Suppressor macrophage treated with lipopolysaccharide for 1 hour (primary cell): ENCODE results near the gene ZNF593OS.

Source experiments
- DNase-seq, 3 donors: peaks; one replicate each; pipeline ENCODE4 v3.0.0-alpha.2; 2020 to 2022

ZNF593OS gene

DNA sequence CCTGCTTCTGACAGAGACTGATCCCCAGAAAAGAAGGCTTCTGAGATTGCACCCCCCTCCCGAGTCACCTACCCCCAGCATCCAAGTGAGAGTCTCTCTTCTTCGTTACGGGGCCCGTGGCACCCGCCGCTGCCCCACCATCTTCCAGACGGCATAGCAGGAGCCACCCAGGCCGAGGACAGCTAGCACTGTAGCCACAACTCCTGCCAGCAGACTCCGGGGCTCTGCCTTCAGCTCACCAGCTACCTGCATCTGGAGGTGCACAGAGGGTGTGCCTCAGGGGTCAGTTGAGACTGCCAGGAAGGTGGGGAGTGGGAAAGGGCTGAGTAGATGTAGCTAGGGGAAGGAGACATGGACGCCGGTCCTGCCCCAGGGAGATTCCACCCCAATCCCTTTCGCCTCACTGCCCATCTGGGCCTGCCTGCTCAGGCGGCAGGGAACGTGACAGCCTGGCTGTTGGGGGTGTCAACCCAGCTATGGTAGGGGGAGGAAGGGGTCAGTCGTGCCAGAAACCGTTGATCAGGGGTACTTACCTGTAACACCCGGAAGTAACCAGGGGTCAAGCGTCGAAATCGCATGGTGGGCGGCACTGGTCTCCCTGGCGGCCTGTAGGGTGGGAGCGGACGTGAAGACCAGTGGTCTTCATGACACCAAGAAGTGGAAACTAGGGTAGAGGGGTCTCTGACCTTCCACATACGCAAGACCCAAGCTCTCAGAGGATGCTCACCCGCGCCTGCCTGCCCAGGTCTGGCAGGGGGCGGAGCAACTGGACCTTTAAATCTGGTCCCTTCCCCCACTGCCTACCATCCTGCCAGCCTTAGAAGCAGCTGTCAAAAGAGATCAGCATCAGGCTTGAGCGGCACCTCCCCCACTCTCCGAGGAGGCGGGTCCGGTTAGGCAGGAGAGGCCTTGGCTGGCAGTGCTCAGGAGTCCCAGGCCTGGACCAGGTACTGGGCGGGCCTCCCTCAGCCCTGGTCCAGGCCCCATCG lies at the start of gene ZNF593OS:
TSS of gene ZNF593OS (minus strand) at position 749 of the 989 bp plus-strand sequence. CDS start at position 578, 171 bp downstream.
- no peak for DNase-seq

DNA sequence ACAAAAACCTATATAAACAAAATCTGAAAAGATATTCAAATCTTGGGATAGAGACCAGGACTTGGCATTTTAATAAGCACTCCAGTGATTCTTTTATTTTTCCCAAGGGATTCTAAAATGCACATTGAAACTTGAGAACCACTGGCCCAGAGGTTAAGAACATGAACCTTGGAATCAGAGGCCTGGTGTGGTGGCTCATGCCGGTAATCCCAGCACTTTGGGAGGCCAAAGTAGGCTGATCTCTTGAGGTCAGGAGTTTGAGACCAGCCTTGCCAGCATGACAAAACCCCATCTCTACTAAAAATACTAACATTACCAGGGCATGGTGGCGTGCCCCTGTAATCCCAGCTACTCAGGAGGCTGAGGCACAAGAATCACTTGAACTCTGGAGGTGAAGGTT lies 49.5 kb upstream of the ZNF593OS start:
- DNase-seq = no peak

DNA sequence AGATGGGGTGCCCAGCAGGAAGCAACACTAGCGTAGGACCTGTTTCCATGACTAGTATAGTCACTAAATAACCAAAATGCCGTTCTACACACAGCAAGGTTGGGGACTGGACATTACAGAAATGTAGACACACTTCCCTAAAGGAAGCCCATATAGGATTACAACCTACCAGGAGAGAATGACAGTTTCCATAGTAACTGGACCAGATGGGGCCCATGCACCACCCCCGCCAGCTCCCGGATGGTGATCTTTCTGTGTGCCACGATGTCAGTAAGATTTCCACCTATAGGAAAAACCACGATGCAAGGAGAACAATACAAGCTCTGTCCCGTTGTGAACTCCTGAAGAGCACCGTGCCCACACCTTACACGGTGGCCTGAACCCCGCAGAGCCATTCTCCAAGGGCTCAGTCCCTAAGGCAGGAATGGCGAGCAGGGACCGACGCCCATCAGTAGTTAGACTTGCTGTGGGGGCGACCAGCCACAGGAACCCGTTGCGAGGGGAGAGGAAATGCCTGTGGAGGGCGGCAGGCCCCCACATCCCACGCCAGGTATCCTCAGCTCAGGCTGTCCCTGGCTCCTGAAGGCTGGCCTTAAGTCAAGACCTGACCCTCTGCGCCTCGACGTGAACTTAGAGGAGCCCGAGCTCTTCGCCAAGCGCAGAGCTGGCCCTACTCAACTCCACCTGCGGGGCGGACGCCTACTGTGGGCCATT lies 48.7 kb upstream of the ZNF593OS start:
- no peak for DNase-seq

DNA sequence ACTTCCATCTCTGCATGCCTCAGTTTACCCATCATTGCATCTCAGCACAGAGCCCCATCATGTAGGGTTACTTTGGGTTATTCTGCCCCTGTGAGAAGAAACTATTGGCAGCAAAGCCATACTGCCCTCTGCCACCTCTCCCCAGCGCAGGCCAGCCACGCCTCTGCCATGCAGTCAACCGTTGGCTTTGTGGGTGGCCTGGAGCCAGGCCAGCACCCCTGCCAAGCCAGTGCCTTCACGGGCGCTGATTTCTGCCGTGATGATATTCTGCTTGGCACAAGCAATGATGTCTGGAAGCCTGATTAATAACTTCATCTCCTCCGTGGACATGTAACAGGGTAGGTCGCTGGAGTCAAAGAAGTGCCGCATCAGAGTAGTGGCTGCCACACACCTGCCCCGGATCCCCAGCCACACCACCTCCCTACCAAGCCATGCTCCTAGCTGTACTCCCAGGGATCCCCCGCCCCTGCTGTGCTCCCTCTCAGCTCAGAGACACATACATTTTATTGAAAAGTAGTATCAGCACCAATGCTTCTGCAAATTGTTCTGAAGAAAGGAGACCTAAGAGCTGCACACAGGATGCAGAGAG lies 47.4 kb upstream of the ZNF593OS start:
- no peak for DNase-seq

DNA sequence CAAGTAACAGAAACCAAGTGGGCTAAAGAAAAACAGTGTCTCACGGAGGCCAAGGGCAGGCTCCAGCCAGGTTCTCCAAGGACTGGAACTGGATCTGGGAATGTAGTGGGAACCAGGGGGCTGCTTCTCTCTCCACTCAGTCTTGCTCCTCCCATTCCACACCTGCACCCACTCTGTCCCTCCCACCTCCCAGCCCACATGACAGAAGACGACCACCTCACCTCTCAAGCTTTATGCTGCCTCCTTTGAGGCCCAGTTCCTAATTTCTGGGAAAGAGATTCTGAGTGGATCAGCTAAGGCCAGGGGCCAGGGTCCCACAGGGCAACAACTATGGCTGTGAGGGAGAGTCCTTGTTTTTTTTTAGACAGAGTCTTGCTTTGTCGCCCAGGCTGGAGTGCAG lies 43.6 kb upstream of the ZNF593OS start:
- DNase-seq = no peak

DNA sequence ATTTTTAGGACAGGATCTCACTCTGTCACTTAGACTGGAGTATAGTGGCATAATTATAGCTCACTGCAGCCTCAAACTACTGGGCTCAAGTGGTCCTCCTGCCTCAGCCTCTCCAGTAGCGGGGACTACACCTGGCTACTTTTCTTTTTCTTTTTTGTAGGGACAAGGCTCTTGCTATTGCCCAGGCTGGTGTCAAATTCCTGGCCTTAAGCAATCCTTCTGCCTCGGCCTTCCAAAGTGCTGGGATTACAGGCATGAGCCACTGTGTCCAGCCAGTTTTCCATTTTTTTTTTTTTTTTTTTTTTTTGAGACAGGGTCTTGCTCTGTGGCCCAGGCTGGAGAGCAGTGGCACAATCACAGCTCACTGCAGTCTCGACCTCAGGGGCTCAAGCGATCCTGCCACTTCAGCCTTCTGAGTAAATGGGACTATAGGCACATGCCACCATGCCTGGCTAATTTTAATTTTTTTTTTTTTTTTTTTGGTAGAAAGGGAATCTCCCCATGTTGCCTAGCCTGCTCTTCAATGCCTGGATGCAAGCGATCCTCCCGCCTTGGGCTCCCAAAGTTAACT lies 41.8 kb upstream of the ZNF593OS start:
- DNase-seq = no peak

DNA sequence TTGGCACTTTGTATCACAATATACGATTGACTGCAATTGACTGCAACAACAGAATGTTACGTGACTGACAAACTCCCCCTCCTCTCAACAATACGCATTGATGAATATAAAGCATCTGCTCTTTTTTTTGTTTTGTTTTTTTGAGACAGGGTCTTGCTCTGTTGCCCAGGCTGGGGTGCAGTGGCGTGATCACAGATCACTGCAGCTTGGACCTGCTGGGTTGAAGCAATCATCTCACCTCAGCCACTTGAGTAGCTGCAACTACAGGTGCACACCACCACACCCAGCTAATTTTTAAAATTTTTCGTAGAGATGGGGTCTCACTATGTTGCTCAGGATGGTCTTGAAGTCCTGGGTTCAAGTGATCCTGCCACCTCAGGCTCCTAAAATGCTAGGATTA lies 41.1 kb upstream of the ZNF593OS start:
- DNase-seq = no peak

DNA sequence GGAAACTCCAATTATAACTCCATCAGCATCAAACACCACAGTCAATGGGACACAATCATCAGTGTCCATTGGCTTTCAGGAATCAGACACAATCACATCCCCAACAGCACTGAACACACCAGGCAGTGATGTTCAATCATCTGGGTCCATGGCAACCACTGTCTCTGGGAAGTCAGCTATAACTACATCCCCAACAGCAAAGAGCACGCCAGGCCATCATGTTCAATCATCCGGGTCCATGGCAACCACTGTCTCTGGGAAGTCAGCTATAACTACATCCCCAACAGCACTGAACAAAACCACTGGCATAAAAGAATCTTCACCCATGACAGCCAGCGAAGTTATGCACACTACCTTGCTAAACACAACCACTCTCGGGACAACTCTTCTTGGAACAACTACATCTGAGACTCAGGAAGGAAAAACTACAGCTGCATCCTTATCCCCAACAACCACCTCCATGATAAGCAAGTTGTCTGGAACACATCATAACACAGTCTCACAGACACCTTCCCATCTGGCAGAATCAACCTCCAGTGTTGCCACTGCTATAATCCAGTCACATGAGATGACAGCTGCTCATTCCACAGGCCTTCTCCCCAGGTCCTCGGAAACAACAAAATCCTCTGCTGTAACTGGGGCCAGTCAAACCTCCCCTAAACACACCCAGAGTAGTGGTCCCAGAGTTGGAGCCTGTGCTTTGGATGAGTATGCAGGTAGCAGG lies 38.7 kb upstream of the ZNF593OS start:
- no peak for DNase-seq

DNA sequence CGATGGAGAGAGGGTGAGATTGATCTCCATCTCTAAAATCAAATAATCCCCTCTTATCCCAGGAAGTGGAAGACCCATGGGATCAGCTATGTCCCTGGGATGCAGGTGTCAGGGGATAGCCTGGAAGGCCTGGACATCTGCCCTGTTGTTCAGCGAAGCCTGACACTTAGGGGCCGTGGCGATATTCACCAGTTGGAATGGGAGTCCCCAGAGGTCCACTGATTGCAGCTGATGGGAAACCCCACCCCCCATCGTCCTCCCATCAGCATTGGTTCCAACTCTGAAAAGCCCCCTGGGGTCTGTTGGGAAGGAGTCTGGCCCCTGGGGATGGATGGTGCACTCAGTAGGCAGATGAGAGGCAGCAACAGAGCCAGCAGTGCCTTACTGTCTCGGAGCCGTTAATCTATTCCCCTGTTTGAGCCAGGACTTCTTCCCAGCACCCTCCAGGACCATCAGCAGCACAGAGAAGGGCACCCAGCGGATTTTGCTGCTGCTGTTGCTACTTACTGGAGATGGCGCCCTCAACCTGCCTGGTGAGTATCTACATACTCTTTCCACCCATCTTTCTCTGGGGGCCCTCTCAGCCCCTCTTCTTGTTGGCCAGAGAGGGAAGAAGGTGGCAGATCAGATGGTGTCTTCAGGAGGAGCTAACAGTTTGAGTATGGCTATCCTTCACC lies 32.1 kb upstream of the ZNF593OS start:
- DNase-seq = peak in 2 of 3 donors; percentile 6 to 24

DNA sequence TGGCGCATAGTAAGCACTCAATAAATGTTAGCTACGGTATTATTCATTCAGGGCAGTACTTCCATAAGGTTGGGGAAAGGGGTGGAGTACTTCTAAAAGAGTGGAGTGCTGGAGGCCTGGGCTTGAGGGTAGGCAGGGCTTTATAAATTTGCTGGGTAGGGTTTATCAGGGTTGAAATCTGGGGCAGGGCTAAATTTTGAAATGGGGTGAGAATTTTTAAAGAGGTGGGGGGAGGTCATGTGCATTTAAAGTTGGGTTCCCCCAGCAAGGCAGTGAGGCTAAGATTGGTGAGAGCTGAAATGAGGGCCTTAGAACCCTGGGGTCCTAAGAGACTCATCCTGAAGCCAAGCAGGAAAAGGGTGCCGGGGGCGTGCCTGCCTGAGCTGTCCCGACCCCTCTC lies 28.8 kb upstream of the ZNF593OS start:
- no peak for DNase-seq

DNA sequence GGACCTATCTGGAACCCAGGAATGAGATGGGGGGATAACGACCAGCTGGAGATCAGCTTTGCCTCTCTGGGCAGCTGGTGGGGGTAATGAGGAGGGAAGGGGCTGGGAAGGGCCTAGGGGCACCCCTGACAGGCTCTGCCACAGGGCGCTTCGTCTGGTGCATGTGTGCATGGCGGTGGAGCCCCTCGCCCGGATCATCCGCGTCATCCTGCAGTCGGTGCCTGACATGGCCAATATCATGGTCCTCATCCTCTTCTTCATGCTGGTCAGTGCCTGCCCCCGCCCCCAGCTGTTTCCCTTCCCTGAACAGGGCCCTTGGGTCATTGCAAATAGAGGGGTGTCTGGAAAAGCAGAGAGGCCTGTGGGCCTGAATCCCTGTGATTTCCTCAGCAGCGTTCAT lies 26.2 kb upstream of the ZNF593OS start:
- no peak for DNase-seq

DNA sequence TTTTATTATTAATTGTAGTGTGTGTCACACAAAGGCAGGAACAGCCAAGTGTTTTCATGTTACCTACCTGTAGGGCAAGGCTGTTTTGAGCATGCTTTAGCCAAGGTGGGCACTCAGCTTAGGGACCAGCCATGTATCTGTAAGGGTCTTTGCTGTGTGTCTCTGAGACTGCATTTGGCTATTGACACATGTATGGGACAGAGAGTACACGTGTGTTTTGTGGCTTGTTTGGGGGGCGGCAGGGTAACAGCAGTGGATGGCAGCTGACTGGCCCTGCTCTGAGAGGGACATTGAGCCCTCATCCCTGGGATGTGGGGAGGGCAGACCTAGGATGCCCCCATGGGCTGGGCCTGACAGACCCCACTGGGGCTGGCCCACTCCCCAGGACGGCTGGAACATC lies 25.7 kb upstream of the ZNF593OS start:
- no peak for DNase-seq

DNA sequence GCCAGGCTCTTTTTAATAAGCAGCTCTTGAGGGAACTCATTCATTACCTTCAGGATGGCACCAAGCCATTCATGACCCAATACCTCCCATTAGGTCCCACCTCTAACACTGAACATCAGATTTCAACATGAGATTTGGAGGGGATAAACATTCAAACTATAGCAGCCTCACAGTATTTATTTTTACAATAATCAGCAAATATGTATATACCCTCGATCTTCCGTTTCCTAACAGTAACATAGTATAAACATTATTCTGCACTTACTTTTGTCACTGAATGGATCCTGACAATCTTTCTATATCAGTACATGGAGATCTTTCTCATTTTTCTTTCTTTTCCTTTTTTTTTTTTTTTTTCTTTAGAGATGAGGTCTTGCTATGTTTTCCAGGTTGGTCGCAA lies 24.2 kb upstream of the ZNF593OS start:
- DNase-seq = no peak

DNA sequence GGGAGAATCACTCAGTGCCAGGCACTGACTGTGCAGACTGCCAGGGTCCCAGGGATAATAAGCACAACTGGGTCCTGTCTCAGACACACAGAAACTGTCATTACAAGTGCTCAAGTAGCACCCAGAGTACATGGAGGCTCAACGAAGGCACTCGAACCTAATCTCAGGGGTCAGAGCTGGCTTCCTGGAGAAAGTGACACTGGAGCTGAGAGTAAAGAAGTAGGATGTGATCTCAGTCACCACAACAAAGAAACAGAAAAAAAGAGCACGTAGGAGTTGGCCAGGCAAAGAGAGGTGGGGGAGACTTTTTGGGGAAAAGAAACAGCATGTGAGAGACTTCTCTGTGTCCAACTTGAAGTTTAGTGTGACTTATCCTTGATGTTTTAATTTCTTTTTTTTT lies 20.1 kb upstream of the ZNF593OS start:
- no peak for DNase-seq

DNA sequence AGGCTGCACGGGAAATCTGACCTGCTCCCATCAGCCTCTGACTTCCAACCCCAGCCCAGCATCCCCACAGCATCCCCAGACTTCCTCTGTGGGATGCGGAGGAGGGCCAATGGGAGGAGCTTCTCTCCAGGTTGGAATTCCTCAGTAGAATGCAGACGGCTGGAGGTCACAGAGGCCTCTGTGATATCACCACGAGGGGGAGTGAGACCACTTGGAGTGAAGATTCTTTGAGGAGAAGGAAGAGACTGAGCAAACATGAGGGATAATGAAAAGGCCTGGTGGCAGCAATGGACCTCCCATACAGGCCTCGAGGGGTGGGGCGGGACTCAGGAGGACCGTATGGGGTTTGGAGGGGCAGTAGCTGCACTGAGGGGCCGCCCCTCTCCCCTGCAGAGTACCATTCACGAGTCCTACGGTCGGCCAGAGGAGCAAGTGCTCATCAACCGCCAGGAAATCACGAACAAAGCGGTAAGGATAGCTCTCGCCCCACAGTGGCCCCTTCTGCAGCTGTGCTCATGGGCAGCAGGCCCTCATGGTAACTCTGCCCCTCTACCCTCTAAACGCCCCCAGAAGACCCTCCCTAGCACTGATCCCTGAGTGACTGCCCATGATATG lies 18.8 kb upstream of the ZNF593OS start, which contains the start of gene CATSPER4:
TSS of gene CATSPER4 (plus strand) at position 230 of the 615 bp plus-strand sequence. CDS start at position 256, 26 bp downstream.
- DNase-seq = peak; percentile 19 to 31 (median 25)

DNA sequence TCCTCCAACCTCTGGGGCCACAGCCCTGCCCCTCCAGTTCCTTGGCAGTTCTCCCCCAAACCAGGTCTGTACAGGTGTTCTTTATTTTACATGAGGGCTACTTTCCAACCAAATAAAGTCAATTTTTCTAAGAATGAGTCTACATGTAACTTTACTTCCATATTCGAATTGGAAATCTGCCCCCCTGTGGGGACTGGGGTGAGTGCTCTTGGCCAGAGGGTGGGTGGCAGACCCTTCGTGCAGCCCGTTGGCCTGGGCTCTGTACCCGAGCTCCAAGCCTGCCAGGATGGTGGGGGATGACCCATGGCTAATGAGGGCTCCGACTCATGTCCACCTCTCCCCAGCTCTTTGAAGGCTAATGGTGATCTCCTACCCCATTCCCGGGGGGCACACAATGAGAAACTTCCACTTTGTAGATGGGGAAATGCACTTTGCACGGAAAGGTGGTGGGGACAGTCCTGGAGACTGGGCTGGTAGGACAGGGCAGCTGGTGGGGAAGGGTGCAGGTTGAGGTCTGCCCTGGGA lies 18.2 kb upstream of the ZNF593OS start:
- DNase-seq = no peak

DNA sequence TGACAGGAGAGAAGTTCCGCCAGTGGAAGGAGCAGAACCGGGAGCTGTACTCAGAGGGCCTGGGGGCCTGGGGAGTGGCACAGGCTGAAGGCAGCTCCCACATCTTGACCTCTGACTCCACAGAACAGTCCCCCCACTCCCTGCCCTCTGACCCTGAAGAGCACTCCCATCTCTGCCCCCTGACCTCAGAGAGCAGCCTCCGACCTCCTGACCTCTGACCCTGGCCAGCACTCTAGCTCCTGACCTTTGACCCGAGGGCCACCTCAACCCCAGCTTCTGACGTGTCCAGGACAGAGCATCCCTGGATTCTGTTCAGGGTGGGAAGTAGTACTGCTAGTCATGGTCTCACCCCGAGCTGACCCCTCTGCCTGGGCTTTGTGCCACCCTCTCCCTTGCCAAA lies 17.7 kb upstream of the ZNF593OS start:
- DNase-seq = no peak

DNA sequence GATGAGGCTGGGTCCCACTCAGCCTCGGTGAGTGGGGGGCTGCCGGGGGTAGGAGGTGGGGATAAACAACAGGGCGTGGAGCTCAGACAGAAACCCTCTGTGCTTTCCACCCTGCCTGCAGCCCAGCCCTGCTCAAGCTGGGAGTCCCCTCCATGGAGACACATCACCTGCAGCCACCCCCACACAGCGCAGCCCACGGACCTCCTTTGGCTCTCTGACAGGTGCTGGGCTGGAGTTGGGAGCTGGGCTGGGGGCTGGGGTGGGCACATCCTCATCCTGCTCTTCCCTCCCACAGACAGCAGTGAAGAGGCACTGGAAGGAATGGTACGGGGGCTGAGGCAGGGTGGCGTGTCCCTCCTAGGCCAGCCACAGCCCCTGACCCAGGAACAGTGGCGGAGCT lies 16.8 kb upstream of the ZNF593OS start:
- no peak for DNase-seq

DNA sequence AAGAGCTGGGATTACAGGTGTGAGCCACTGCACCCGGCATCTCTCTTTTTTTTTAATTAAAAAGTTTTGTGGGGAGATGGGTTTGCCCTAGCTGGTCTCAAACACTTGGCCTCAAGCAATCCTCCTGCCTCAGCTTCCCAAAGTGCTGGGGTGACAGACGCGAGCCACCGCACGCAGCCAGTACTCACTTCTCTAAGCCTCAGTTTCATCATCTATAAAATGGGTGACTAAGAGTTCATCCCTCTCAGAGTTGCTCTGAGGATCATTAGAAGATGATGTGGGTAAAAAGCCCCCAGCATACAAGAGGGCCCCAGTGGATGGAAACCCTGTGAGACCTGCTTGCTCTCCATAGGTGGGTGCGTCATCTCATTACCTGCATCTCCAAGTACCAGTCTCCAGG lies 16.2 kb upstream of the ZNF593OS start:
- DNase-seq = no peak

DNA sequence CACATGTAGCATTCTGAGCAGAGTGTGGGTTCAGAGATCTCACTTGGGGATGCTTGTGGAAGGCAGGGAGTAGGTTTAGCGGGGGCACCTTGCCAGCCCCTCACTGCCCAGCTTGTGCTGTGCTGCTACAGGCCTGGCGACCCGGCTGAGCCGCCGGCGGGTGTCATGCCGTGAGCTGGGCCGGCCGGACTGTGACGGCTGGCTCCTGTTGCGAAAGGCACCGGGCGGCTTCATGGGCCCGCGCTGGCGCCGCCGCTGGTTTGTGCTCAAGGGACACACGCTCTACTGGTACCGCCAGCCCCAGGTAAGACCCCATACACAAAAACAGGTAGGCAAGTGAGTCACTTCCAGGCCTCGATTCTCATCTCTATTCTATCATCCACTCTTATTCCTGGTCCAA lies 13.3 kb upstream of the ZNF593OS start:
- DNase-seq = no peak

DNA sequence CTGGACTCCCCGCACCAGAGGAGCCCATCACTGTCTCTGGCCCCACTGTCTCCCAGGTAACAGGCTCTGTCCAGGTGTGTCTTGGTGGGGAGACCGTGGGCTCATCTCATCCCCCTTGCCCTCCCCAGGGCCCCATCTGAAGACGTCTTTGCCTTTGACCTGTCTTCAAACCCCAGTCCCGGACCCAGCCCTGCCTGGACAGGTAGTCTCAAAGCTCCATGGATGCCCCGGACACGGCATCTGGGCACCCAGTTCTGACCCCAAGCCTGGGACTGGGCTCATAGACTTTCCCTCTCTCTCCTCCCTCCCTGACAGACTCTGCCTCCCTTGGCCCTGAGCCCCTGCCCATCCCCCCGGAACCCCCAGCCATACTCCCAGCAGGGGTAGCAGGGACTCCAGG lies 12.5 kb upstream of the ZNF593OS start:
- DNase-seq = no peak
